Fibroblast of lung (primary cell): ENCODE results near the gene ZNF586. TPM values are rescaled to one million over a fixed set of nuclear protein-coding genes. Genes with fewer than 3 reads are reported as not detected.

ENCODE experiments used
- DNase-seq, 2 donors: peaks; one replicate each; pipeline versions ENCODE4 v3.0.0 to v3.0.0-alpha.2; 2010; ENCODE audit warnings: low read depth in 2 of 2
- H2AFZ ChIP-seq: 2 replicates; pipeline ENCODE4 v1.5.1; 2012; ENCODE audit warnings: low read length, control low read depth, inconsistent platforms
- H3K27ac ChIP-seq: 2 replicates; pipeline ENCODE4 v1.5.1; 2011; ENCODE audit warnings: low read length, control low read depth; ENCODE audit not compliant: insufficient read depth
- H3K27me3 ChIP-seq: 2 replicates; pipeline ENCODE4 v1.5.1; 2011; ENCODE audit warnings: mild to moderate bottlenecking, low read length; ENCODE audit not compliant: control insufficient read depth, insufficient read depth
- H3K36me3 ChIP-seq: 2 replicates; pipeline ENCODE4 v1.5.1; 2011; ENCODE audit warnings: low read length; ENCODE audit not compliant: control insufficient read depth, insufficient read depth
- H3K4me1 ChIP-seq: 2 replicates; pipeline ENCODE4 v1.5.1; 2011; ENCODE audit warnings: low read length; ENCODE audit not compliant: control insufficient read depth, insufficient read depth; ENCODE audit errors: extremely low read depth
- H3K4me2 ChIP-seq: 2 replicates; pipeline ENCODE4 v1.5.1; 2011; ENCODE audit warnings: low read length, control low read depth; ENCODE audit not compliant: insufficient read depth; ENCODE audit errors: extremely low read depth
- H3K4me3 ChIP-seq, 4 experiments: fragments of 200-600 bp in 1 of 4; sonication (generic) in 1 of 4; replicated peaks in 1 of 4; 2 replicates each; pipeline ENCODE4 v1.5.1; 2011 to 2016; ENCODE audit warnings: low read length in 4 of 4, low read depth in 3 of 4, mild to moderate bottlenecking in 3 of 4, control low read depth in 2 of 4, inconsistent platforms in 1 of 4, mixed read lengths in 1 of 4; ENCODE audit not compliant: insufficient read depth in 1 of 4; ENCODE audit errors: control extremely low read depth in 1 of 4
- H3K79me2 ChIP-seq: 2 replicates; pipeline ENCODE4 v1.5.1; 2012; ENCODE audit warnings: mild to moderate bottlenecking, low read length, inconsistent platforms; ENCODE audit not compliant: control insufficient read depth, insufficient read depth
- H3K9ac ChIP-seq: 2 replicates; pipeline ENCODE4 v1.5.1; 2011; ENCODE audit warnings: mild to moderate bottlenecking, low read length, control low read depth; ENCODE audit not compliant: insufficient read depth
- H3K9me3 ChIP-seq: 2 replicates; pipeline ENCODE4 v1.5.1; 2012; ENCODE audit warnings: low read depth, low read length; ENCODE audit not compliant: control insufficient read depth, insufficient read depth
- H4K20me1 ChIP-seq: 2 replicates; pipeline ENCODE4 v1.5.1; 2011; ENCODE audit warnings: low read length; ENCODE audit not compliant: control insufficient read depth, insufficient read depth; ENCODE audit errors: extremely low read depth
- CTCF ChIP-seq, 2 donors: IDR thresholded peaks in 1 of 2; conservative IDR thresholded peaks in 1 of 2; 1 replicate in 1 of 2; 2 replicates in 1 of 2; pipeline ENCODE4 v1.5.1; 2011 to 2012; ENCODE audit warnings: low read length in 2 of 2, control low read depth in 1 of 2, inconsistent platforms in 1 of 2, low read depth in 1 of 2, mild to moderate bottlenecking in 1 of 2
- EZH2 ChIP-seq: IDR thresholded peaks from 2 replicates; pipeline ENCODE4 v1.5.1; 2012; ENCODE audit warnings: low read length, control low read depth, mild to moderate bottlenecking; ENCODE audit errors: missing control alignments
- polyA plus RNA-seq, 2 donors: library from polyadenylated mRNA; depleted of rRNA in 1 of 2; stranded (reverse) in 1 of 2; unstranded in 1 of 2; fragments of >200 nt; gene quantifications; 2 replicates each; pipeline ENCODE4 v1.2.1, GENCODE V29; 2011 to 2012; ENCODE audit warnings: missing spikeins in 1 of 2
- total RNA-seq: library from RNA; depleted of rRNA; stranded (reverse); fragments of >200 nt; gene quantifications from 2 replicates; pipeline ENCODE4 v1.2.1, GENCODE V29; 2014

ZNF586 gene
- total and polyA plus RNA-seq, 2 donors (not counting 1 experiment from before 2014, with no cell fraction given), result 6.1 to 16.8 TPM

GRCh38 chr19:57747472-57747807, 22.0 kb upstream of the ZNF586 start:
- H3K27ac ChIP-seq, result no peak overlapping the region
- no peak overlapping the region for H2AFZ ChIP-seq
- H3K9ac ChIP-seq, result peak overlapping the region; percentile 66
- H4K20me1 ChIP-seq, result no peaks in the 10 kb centered on the region
- H3K9me3 ChIP-seq, result no peaks in the 10 kb centered on the region
- TF ChIP-seq CTCF (conservative IDR thresholded peaks at IDR 0.05 in 1 of 2, IDR thresholded peaks at IDR 0.05 in 1 of 2; ENCODE audit: low read depth in 1 of 2, low read length in 2 of 2) (no peak), EZH2 (no peak)
- H3K4me3 ChIP-seq, result peak overlapping the region; percentile 21 to 98 (median 84)
- peaks cover 3% of the 10 kb centered on the region for H3K4me1 ChIP-seq
- peaks cover 4% of the 10 kb centered on the region for H3K36me3 ChIP-seq
- no peak for DNase-seq
- peaks cover 21% of the 10 kb centered on the region for H3K79me2 ChIP-seq
- peak overlapping the region; percentile 92 for H3K4me2 ChIP-seq
- no peaks in the 10 kb centered on the region for H3K27me3 ChIP-seq

- no peak overlapping the region for H3K27ac ChIP-seq
- H3K9ac ChIP-seq, result no peak overlapping the region
- peaks cover 1% of the 10 kb centered on the region for H3K9me3 ChIP-seq
- peaks cover 3% of the 10 kb centered on the region for H3K4me1 ChIP-seq
- H3K4me3 ChIP-seq, result peak overlapping the region; percentile 21 to 98 (median 84)
- no peak for TF ChIP-seq EZH2
- TF ChIP-seq CTCF (conservative IDR thresholded peaks at IDR 0.05 in 1 of 2, IDR thresholded peaks at IDR 0.05 in 1 of 2; ENCODE audit: low read depth in 1 of 2, low read length in 2 of 2), result no peak
- no peaks in the 10 kb centered on the region for H3K27me3 ChIP-seq
- H4K20me1 ChIP-seq, result no peaks in the 10 kb centered on the region
- H2AFZ ChIP-seq, result no peak overlapping the region
- H3K36me3 ChIP-seq, result peaks cover 7% of the 10 kb centered on the region
- H3K4me2 ChIP-seq, result peak overlapping the region; percentile 92
- H3K79me2 ChIP-seq, result peaks cover 21% of the 10 kb centered on the region
- no peak for DNase-seq
These were observed 21.4 kb upstream of the ZNF586 start for GRCh38 chr19:57748029-57748428.

GRCh38 chr19:57754091-57754673, 15.3 kb upstream of the ZNF586 start:
- Histone ChIP-seq H3K9me3 (peaks cover 10% of the 10 kb centered on the region), H3K9ac (no peak overlapping the region), H4K20me1 (no peaks in the 10 kb centered on the region), H3K27ac (no peak overlapping the region), H3K4me2 (no peak overlapping the region), H3K4me3 (no peak overlapping the region), H3K4me1 (no peaks in the 10 kb centered on the region), H2AFZ (no peak overlapping the region), H3K27me3 (no peaks in the 10 kb centered on the region), H3K36me3 (peaks cover 21% of the 10 kb centered on the region), H3K79me2 (peaks cover 3% of the 10 kb centered on the region)
- TF ChIP-seq CTCF (conservative IDR thresholded peaks at IDR 0.05 in 1 of 2, IDR thresholded peaks at IDR 0.05 in 1 of 2; ENCODE audit: low read depth in 1 of 2, low read length in 2 of 2) (no peak), EZH2 (no peak)
- DNase-seq, result no peak
